ENCODE results near the gene FRMD4B.

The FRMD4B gene

GRCh38 chr3:69226071-69226470 is 159.8 kb downstream of the FRMD4B start:
- H3K36me3 ChIP-seq (ENCODE audit: control insufficient read depth, insufficient read depth, low read length): no peaks in the 10 kb centered on the region
- H3K27ac ChIP-seq: no peak overlapping the region
- no peaks in the 10 kb centered on the region for H3K4me1 ChIP-seq

GRCh38 chr3:69219101-69219708 is 166.7 kb downstream of the FRMD4B start:
- Histone ChIP-seq H3K4me1 (no peaks in the 10 kb centered on the region), H3K36me3 (ENCODE audit: control insufficient read depth, insufficient read depth, low read length) (no peaks in the 10 kb centered on the region), H3K79me2 (no peaks in the 10 kb centered on the region), H3K27ac (no peak overlapping the region), H3K4me3 (ENCODE audit: low read depth, low read length) (no peak overlapping the region), H3K9me3 (ENCODE audit: control insufficient read depth, low read length) (no peaks in the 10 kb centered on the region), H3K27me3 (ENCODE audit: control insufficient read depth, insufficient read depth, low read length) (no peaks in the 10 kb centered on the region), H3K4me2 (ENCODE audit: low read length) (no peak overlapping the region), H3K9ac (no peak overlapping the region), H2AFZ (no peak overlapping the region)
- TF ChIP-seq, protein P1, sequence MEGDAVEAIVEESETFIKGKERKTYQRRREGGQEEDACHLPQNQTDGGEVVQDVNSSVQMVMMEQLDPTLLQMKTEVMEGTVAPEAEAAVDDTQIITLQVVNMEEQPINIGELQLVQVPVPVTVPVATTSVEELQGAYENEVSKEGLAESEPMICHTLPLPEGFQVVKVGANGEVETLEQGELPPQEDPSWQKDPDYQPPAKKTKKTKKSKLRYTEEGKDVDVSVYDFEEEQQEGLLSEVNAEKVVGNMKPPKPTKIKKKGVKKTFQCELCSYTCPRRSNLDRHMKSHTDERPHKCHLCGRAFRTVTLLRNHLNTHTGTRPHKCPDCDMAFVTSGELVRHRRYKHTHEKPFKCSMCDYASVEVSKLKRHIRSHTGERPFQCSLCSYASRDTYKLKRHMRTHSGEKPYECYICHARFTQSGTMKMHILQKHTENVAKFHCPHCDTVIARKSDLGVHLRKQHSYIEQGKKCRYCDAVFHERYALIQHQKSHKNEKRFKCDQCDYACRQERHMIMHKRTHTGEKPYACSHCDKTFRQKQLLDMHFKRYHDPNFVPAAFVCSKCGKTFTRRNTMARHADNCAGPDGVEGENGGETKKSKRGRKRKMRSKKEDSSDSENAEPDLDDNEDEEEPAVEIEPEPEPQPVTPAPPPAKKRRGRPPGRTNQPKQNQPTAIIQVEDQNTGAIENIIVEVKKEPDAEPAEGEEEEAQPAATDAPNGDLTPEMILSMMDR (IDR thresholded peaks at IDR 0.05): no peak

More at GRCh38 chr3:69226071-69226470, 159.8 kb downstream of the FRMD4B start:
- Histone ChIP-seq H3K4me2 (ENCODE audit: low read length) (no peak overlapping the region), H3K9ac (no peak overlapping the region), H3K4me3 (ENCODE audit: low read depth, low read length) (no peak overlapping the region), H3K27me3 (ENCODE audit: control insufficient read depth, insufficient read depth, low read length) (no peaks in the 10 kb centered on the region), H3K9me3 (ENCODE audit: control insufficient read depth, low read length) (no peaks in the 10 kb centered on the region), H2AFZ (no peak overlapping the region), H3K79me2 (no peaks in the 10 kb centered on the region)
- TF ChIP-seq, protein P1 (IDR thresholded peaks at IDR 0.05): no peak

DNA sequence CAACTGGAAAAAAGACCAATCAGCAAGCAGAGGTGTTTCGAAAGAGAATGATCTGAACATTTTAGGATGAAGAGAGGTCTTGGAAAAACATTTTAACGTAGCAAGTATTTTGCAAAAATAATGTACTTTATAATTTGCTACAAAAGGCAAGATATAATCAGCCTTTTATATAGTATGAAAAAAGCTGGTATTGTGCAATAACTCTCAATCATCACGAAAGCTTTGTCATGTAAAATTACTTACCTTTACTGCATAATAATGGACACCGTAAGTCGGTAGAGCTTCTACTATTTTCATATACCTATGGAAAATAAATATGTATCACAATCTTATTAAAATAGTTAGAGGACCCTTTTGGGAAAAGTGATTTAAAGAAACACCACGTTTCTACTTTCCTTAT is 167.8 kb downstream of the FRMD4B start:
- Histone ChIP-seq H3K27ac (no peak overlapping the region), H3K79me2 (no peaks in the 10 kb centered on the region), H3K4me2 (ENCODE audit: low read length) (no peak overlapping the region), H3K4me3 (ENCODE audit: low read depth, low read length) (no peak overlapping the region), H3K4me1 (no peaks in the 10 kb centered on the region), H3K9ac (no peak overlapping the region), H3K9me3 (ENCODE audit: control insufficient read depth, low read length) (no peaks in the 10 kb centered on the region), H2AFZ (no peak overlapping the region), H3K27me3 (ENCODE audit: control insufficient read depth, insufficient read depth, low read length) (no peaks in the 10 kb centered on the region), H3K36me3 (ENCODE audit: control insufficient read depth, insufficient read depth, low read length) (no peaks in the 10 kb centered on the region)
- TF ChIP-seq, protein P1 (IDR thresholded peaks at IDR 0.05): no peak

- Histone ChIP-seq H3K36me3 (ENCODE audit: control insufficient read depth, insufficient read depth, low read length) (no peaks in the 10 kb centered on the region), H3K4me3 (ENCODE audit: low read depth, low read length) (no peak overlapping the region), H2AFZ (no peak overlapping the region), H3K79me2 (no peaks in the 10 kb centered on the region), H3K9me3 (ENCODE audit: control insufficient read depth, low read length) (no peaks in the 10 kb centered on the region), H3K27me3 (ENCODE audit: control insufficient read depth, insufficient read depth, low read length) (no peaks in the 10 kb centered on the region), H3K4me1 (no peaks in the 10 kb centered on the region), H3K9ac (no peak overlapping the region), H3K27ac (no peak overlapping the region), H3K4me2 (ENCODE audit: low read length) (no peak overlapping the region)
- TF ChIP-seq, protein P1 (IDR thresholded peaks at IDR 0.05): no peak
Measured at GRCh38 chr3:69216981-69217380, 168.9 kb downstream of the FRMD4B start.

GRCh38 chr3:69214241-69214640 is 171.6 kb downstream of the FRMD4B start:
- H3K4me1 ChIP-seq: no peaks in the 10 kb centered on the region
- no peaks in the 10 kb centered on the region for H3K36me3 ChIP-seq (ENCODE audit: control insufficient read depth, insufficient read depth, low read length)
- H3K79me2 ChIP-seq: no peaks in the 10 kb centered on the region
- no peak overlapping the region for H2AFZ ChIP-seq
- H3K27me3 ChIP-seq (ENCODE audit: control insufficient read depth, insufficient read depth, low read length): no peaks in the 10 kb centered on the region
- H3K4me2 ChIP-seq (ENCODE audit: low read length): no peak overlapping the region
- no peak overlapping the region for H3K4me3 ChIP-seq (ENCODE audit: low read depth, low read length)
- TF ChIP-seq, protein P1 (IDR thresholded peaks at IDR 0.05): no peak
- H3K9ac ChIP-seq: no peak overlapping the region
- no peaks in the 10 kb centered on the region for H3K9me3 ChIP-seq (ENCODE audit: control insufficient read depth, low read length)
- H3K27ac ChIP-seq: no peak overlapping the region
